Measurements from ENCODE around the gene MSRB1. TPM values are rescaled to one million over a fixed set of nuclear protein-coding genes. Genes with fewer than 3 reads are reported as not detected.

Gene MSRB1
- total RNA-seq, 1 donor: 14.3 TPM

DNA sequence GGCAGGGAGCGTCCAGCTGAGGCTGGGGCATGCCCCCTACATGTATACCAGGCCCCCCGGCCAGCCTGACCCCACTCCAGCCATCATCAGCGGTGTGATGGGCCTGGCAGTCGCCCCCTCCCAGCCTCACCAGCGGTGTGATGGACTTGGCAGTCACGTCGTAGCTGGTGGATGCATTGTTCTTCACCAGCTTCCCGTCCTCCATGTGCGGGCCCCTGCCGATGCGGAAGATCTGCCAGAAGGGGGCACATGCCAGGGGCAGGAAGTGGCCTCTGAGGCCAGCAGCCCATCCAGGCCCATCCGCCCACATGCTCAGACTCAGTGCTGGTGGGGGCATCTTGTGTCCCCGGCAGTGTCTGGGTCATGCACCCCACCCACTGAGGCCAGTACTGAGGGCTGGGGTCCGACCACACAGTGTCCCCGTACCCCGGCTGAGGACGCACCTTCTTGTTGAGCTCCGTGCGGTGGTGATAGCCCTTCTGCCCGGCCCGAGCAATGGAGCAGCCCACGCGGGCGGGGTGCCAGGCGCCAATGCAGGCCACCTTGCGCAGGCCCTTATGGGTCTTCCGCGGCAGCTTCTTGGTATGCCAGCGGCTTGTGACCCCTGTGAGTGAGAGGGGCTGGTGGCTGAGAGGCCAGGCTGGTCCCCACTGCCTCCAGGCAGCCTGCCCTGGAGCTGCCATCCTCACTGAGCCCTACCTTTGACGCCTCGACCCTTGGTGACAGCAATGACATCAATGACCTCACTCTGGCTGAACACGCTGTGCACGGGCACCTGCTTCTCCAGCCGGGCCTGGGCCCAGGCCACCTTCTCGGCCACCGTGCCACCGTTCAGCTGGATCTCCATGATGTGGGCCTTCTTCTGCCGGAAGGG lies 3.7 kb upstream of the MSRB1 start:
- no peak for TF ChIP-seq CTCF (IDR thresholded peaks at IDR 0.05; ENCODE audit: insufficient read depth, low read length)
- DNase-seq (ENCODE audit: low read depth): no peak
- no peak overlapping the region for H3K4me3 ChIP-seq (ENCODE audit: low read depth, low read length)

- no peak for TF ChIP-seq CTCF (IDR thresholded peaks at IDR 0.05; ENCODE audit: insufficient read depth, low read length)
- H3K4me3 ChIP-seq (ENCODE audit: low read depth, low read length): no peak overlapping the region
- no peak for DNase-seq (ENCODE audit: low read depth)
Observed at GRCh38 chr16:1945559-1946391, 2.8 kb upstream of the MSRB1 start.

- TF ChIP-seq CTCF (IDR thresholded peaks at IDR 0.05; ENCODE audit: insufficient read depth, low read length): no peak
- no peak for DNase-seq (ENCODE audit: low read depth)
- no peak overlapping the region for H3K4me3 ChIP-seq (ENCODE audit: low read depth, low read length)
Observed at GRCh38 chr16:1944612-1945199, 1.7 kb upstream of the MSRB1 start.

DNA sequence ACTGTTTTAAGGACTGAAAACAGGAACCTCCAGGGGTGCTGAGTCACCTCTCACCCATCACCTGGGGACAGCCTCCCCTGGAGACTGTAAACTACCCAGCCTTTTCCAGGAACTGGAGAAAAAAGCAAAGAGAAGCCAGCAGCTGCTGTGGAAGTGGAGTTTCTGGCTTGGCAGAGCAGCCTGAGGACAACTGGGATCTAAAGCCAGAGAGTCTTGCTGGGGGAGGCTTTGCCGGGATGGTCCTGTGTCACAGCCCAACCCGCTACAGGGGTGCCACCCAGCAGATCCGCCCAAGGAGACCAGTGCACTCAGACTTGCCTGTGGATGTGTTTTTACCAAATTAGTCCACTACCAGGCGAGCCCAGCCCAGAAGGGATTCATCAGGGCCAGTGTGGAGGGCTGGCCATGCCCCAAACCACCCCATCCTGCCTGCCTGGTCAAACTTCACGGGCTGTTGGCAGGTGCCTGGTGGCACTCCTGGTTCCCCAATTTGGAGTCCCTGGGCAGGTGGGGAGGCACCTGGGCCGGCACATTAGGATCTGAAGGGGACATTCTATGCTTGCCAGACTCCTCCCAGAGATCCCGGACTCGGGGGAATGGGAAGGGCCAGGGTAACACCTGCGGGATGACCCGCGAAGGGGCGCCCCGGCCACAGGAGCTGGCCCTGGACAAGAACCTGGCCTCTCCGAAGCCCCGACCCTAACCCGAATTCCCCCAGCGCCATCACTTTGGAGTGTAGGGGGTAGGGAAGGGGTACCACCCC lies 771 bp downstream of the MSRB1 start:
- peak overlapping the region; percentile 86 for H3K4me3 ChIP-seq (ENCODE audit: low read depth, low read length)
- TF ChIP-seq CTCF (IDR thresholded peaks at IDR 0.05; ENCODE audit: insufficient read depth, low read length): no peak
- DNase-seq (ENCODE audit: low read depth): no peak

DNA sequence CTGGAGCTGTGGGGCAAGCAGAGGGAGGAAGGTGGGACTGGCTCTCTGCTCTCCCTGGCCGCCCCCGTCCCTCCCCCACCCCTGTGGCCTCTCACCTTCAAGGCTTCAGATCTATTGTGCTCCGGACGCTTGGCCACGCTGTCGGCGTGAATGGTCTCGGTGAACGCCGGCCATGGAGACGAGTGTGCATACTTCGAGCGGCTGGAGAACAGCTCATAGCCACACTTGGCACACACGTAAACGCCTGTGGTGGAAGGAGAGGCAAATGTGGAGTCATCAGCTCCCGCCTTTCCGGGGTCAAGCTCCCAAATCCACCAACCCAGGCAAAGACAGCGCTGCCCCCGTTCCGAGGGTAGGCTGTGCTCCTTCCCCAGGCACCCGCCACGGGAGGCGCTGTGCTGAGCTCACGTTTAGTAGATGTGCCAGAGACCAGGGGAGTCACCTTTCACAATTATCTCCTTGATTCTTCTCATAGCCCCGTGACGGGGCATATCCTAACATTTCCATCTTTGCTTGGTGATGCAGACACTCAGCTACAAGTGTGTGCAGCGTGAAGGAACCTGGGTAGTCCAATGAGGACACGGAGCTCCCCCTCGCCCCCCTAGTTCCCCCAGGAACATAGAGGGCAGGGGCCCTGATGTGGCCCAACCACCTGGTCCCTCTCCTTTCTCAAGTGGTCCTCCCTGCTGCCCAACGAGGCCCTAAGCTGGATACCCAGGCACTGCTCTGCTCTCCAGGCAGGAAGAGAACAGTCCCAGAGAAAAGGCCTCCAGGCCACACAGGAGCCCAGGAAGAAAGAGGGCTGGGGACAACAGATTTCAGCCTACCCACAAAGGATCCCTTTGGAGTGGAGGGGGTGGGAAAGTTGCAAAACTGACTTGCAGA lies 1.6 kb downstream of the MSRB1 start:
- no peak for TF ChIP-seq CTCF (IDR thresholded peaks at IDR 0.05; ENCODE audit: insufficient read depth, low read length)
- H3K4me3 ChIP-seq (ENCODE audit: low read depth, low read length): peak overlapping the region; percentile 86
- DNase-seq (ENCODE audit: low read depth): no peak
